Panc1 (cell line): ENCODE measurements around the gene PDE6B. TPM values are rescaled to one million over a fixed set of nuclear protein-coding genes. Genes with fewer than 3 reads are reported as not detected.

Experiments used
- ATAC-seq: fragments of 200-7000 bp; cut with Tn5 transposase; 2 replicates; pipeline ENCODE4 v1.9.1; 2020; ENCODE audit warnings: mild to moderate bottlenecking, moderate library complexity
- BruUV-seq: library from RNA; stranded (reverse); fragments of 400-500 nt; replicated peaks from 2 replicates; lab custom pipeline; 2021; lab: Mats Ljungman, UMichigan
- CTCF ChIA-PET: fragments of 300-600 bp; sonication (Branson Sonifier 250); formaldehyde crosslinking; loops from one replicate; lab custom pipeline; 2022; ENCODE audit warnings: antibody characterized with exemption; lab: Charles Lee
- POLR2A ChIA-PET: fragments of 300-600 bp; sonication (Branson Sonifier 250); formaldehyde crosslinking; loops from one replicate; lab custom pipeline; 2022; ENCODE audit warnings: antibody characterized with exemption; lab: Charles Lee
- DNase-seq: peaks from one replicate; pipeline ENCODE4 v3.0.0-alpha.2; 2010; ENCODE audit warnings: low read depth, low spot score
- H3K27ac ChIP-seq: 2 replicates; pipeline ENCODE4 v1.5.1; 2011; ENCODE audit warnings: mild to moderate bottlenecking, low read length, inconsistent platforms
- H3K27me3 ChIP-seq: fragments of 200-500 bp; sonication (Bioruptor generic); 2 replicates; pipeline ENCODE4 v1.6.0; 2014; ENCODE audit warnings: low read length, inconsistent platforms; ENCODE audit not compliant: control insufficient read depth, insufficient read depth
- H3K36me3 ChIP-seq: fragments of 200-500 bp; sonication (Bioruptor generic); 2 replicates; pipeline ENCODE4 v1.5.1; 2014; ENCODE audit warnings: inconsistent platforms, mild to moderate bottlenecking, low read length, moderate library complexity; ENCODE audit not compliant: control insufficient read depth, insufficient read depth
- H3K4me1 ChIP-seq: 2 replicates; pipeline ENCODE4 v1.5.1; 2011; ENCODE audit warnings: inconsistent platforms, mild to moderate bottlenecking, low read length, moderate library complexity; ENCODE audit not compliant: control insufficient read depth, insufficient read depth
- H3K4me3 ChIP-seq, 2 experiments: 2 replicates each; pipeline ENCODE4 v1.5.1; 2011 to 2012; ENCODE audit warnings: low read depth in 2 of 2, low read length in 2 of 2, mild to moderate bottlenecking in 2 of 2, inconsistent platforms in 1 of 2, moderate library complexity in 1 of 2
- H3K9me3 ChIP-seq: fragments of 200-500 bp; sonication (Bioruptor generic); 2 replicates; pipeline ENCODE4 v1.5.1; 2014; ENCODE audit warnings: low read depth, mild to moderate bottlenecking, inconsistent platforms, low read length, moderate library complexity; ENCODE audit not compliant: control insufficient read depth, insufficient read depth
- CTCF ChIP-seq: fragments of 450-650 bp; IDR thresholded peaks from 2 replicates; pipeline ENCODE4 v1.5.1; 2017; ENCODE audit warnings: mild to moderate bottlenecking
- POLR2AphosphoS5 ChIP-seq: IDR thresholded peaks from 2 replicates; pipeline ENCODE4 v1.6.1; 2012; ENCODE audit warnings: mild to moderate bottlenecking, low read depth, low read length, moderate library complexity
- REST ChIP-seq, 2 experiments: IDR thresholded peaks; 2 replicates each; pipeline ENCODE4 v1.6.1; 2011 to 2012; ENCODE audit warnings: low read depth in 2 of 2, control low read depth in 1 of 2, low read length in 1 of 2, mild to moderate bottlenecking in 1 of 2, moderate library complexity in 1 of 2; ENCODE audit not compliant: insufficient read depth in 1 of 2
- SIN3A ChIP-seq: IDR thresholded peaks from 2 replicates; pipeline ENCODE4 v1.6.1; 2012; ENCODE audit warnings: low read depth, mild to moderate bottlenecking, low read length, moderate library complexity, borderline replicate concordance; ENCODE audit not compliant: insufficient read depth
- TCF7L2 ChIP-seq: IDR thresholded peaks from 2 replicates; pipeline ENCODE4 v1.6.1; 2011; ENCODE audit warnings: mild to moderate bottlenecking, low read depth, low read length, inconsistent platforms
- in situ Hi-C: cut with HindIII; loops from 2 replicates; pipeline ENCODE4 v1.10.0; 2016; ENCODE audit warnings: low sequenced_read_pairs, low pct_unique_long_range_greater_than_20kb
- intact Hi-C: fragments of 100-400 bp; cut with micrococcal nuclease; formaldehyde crosslinking; loops from one replicate; pipeline ENCODE4 v1.10.0; 2022; ENCODE audit not compliant: unreplicated experiment
- total RNA-seq: library from RNA; stranded (reverse); gene quantifications from one replicate; pipeline ENCODE4 v1.2.1, GENCODE V29; 2021; ENCODE audit not compliant: unreplicated experiment

PDE6B gene
- total RNA-seq, 1 experiment from 2014 or later: 6.5 TPM

DNA sequence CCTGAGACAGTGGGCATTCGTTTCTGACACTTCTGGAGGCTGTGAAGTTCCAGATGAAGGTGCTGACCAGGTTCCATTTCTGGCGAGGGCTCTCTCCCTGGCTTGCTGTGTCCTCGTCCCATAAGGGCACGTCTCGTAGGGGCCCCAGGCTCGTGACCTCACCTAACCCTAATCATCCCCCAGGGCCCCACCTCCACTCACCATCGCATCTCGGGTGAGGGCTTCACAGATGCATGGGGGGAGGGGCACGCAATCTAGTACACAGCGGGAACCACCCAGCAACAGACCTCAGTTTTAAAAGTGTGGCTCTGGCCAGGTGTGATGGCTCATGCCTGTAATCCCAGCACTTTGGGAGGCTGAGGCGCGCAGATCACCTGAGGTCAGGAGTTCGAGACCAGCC, 22.1 kb downstream of the PDE6B start:
- DNase-seq (no peak), ATAC-seq (no peak)
- in situ Hi-C loops (no loop called here), intact Hi-C loops (no loop called here)
- H3K36me3 ChIP-seq: no peaks in the 10 kb centered on the region
- TF ChIP-seq SIN3A (no peak), REST (IDR thresholded peaks at IDR 0.05; ENCODE audit: insufficient read depth in 1 of 2, low read depth in 2 of 2, low read length in 1 of 2) (no peak), TCF7L2 (no peak), POLR2AphosphoS5 (no peak), CTCF (no peak)
- H3K27ac ChIP-seq: no peak overlapping the region
- BruUV-seq: no TSS peak
- ChIA-PET CTCF (no interaction called here), POLR2A (no interaction called here)
- H3K9me3 ChIP-seq: no peaks in the 10 kb centered on the region
- H3K4me1 ChIP-seq: no peaks in the 10 kb centered on the region
- no peak overlapping the region for H3K4me3 ChIP-seq
- no peaks in the 10 kb centered on the region for H3K27me3 ChIP-seq

DNA sequence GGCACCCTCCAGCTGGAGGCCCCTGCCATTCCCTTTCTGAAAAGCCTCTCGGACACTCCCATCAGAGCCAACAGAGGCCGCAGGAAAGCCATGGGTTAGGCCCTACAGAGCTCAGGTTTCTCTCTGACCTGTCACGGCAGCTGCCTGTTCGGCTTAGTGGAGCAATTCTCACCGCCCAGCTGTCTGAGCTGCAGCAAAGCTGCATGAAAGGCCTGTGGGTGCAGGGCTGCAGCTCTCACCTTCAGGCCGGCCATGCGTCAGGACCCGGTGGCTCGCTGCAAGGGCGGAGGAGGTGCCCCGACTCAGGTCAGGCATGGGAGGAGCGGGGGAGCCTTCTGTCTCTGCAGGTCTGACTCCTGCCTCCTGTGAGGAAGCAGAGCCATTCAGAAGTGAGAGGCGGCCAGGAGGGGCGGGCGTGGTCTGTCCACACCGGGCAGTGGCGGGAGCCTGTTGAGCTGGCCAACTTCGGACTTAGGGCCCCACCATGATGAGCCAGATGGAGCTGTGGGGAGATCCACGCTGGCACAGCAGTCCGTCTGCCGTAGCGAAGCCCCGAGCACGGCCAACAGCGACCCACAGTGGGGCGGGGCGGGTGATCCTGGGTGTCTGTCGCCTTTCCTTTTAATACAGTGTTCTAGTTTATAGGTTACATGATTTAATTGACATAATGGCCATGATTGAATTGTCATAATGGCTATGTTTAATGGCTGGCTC, 23.4 kb downstream of the PDE6B start:
- intact Hi-C loops: no loop called here
- CTCF ChIA-PET: no interaction called here
- BruUV-seq: no TSS peak
- Histone ChIP-seq H3K9me3 (no peaks in the 10 kb centered on the region), H3K36me3 (no peaks in the 10 kb centered on the region), H3K4me3 (no peak overlapping the region), H3K27ac (no peak overlapping the region), H3K4me1 (no peaks in the 10 kb centered on the region), H3K27me3 (no peaks in the 10 kb centered on the region)
- POLR2A ChIA-PET: no interaction called here
- TF ChIP-seq POLR2AphosphoS5 (no peak), SIN3A (no peak), TCF7L2 (no peak), REST (IDR thresholded peaks at IDR 0.05; ENCODE audit: insufficient read depth in 1 of 2, low read depth in 2 of 2, low read length in 1 of 2) (no peak), CTCF (no peak)
- DNase-seq: no peak
- ATAC-seq: no peak
- in situ Hi-C loops: no loop called here
